ENCODE results near the gene LHFPL3.

The LHFPL3 gene

DNA sequence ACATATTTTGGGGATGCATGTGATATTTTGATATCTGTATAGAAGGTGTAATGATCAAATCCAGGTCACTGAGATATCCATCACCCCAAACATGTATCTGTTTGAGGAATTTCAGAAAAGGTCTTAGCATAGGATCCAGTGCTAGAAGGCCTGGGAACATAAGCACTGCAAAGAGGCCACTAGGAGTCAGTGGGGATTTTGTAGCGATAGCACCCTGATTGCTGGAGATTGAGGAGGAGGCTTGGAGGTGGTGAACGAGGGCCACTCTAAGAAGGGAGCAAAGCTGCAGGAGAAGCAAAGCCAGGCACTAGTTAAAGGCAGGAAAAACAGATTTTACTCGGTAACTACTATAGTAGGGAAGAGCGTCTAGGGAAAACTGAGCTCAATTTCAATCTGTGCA is 324.0 kb downstream of the LHFPL3 start:
- no peaks in the 10 kb centered on the region for H3K36me3 ChIP-seq (ENCODE audit: control insufficient read depth, insufficient read depth, low read length)
- H3K27me3 ChIP-seq (ENCODE audit: insufficient read depth, low read length, poor library complexity): no peaks in the 10 kb centered on the region
- H3K4ac ChIP-seq (ENCODE audit: low read depth, low read length): no peak overlapping the region
- H3K4me1 ChIP-seq (ENCODE audit: control insufficient read depth, low read depth, low read length): no peaks in the 10 kb centered on the region
- no peak overlapping the region for H3K18ac ChIP-seq (ENCODE audit: low read length)
- no peak overlapping the region for H2BK120ac ChIP-seq (ENCODE audit: low read depth, low read length)
- no peak overlapping the region for H3K4me2 ChIP-seq (ENCODE audit: low read length)
- H3K23ac ChIP-seq (ENCODE audit: low read length): no peak overlapping the region
- no peak overlapping the region for H3K27ac ChIP-seq (ENCODE audit: low read depth, low read length)
- DNase-seq: peak; percentile 28
- H3K56ac ChIP-seq (ENCODE audit: low read length): no peak overlapping the region
- H2BK5ac ChIP-seq (ENCODE audit: low read length): no peak overlapping the region
- no peak overlapping the region for H2BK15ac ChIP-seq (replicated peaks; ENCODE audit: low read depth)
- H3K9ac ChIP-seq (ENCODE audit: low read length): no peak overlapping the region
- no peaks in the 10 kb centered on the region for H3K79me2 ChIP-seq (ENCODE audit: control insufficient read depth, insufficient read depth, low read length)
- no peak overlapping the region for H3K4me3 ChIP-seq (ENCODE audit: low read length)
- H2AK5ac ChIP-seq (ENCODE audit: low read length): no peak overlapping the region
- no peak overlapping the region for H4K8ac ChIP-seq (ENCODE audit: low read depth, low read length)
- H3K79me1 ChIP-seq (ENCODE audit: low read length): no peaks in the 10 kb centered on the region
- no peak overlapping the region for H4K5ac ChIP-seq (ENCODE audit: low read length)
- WGBS (ENCODE audit: extremely low coverage, insufficient coverage, low lambda C conversion rate): no CpG with 5 or more reads among the region's 4 CpGs

DNA sequence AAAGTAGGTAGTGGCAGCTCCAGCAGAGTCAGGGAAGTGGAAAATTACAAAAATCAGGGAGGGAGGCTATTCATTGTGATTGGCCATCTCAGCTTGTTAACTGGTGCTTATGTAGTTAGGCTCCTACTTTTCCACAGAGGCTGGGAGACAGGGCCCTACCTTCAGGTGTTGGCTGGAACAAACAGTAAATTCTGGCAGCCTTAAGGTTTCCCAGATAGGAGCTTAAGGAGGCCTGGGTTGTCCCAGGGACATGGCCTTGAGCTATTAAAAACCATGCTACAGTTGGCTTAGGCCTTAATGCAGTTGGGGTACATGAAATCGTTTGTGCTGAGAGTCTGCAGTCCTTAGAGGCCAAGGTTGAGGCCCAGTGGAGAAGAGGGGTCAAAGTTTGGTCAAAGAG is 324.5 kb downstream of the LHFPL3 start:
- no peak overlapping the region for H3K9ac ChIP-seq (ENCODE audit: low read length)
- H2BK120ac ChIP-seq (ENCODE audit: low read depth, low read length): no peak overlapping the region
- no peak overlapping the region for H3K56ac ChIP-seq (ENCODE audit: low read length)
- H3K27ac ChIP-seq (ENCODE audit: low read depth, low read length): no peak overlapping the region
- no peak overlapping the region for H2AK5ac ChIP-seq (ENCODE audit: low read length)
- H3K23ac ChIP-seq (ENCODE audit: low read length): no peak overlapping the region
- H3K4me3 ChIP-seq (ENCODE audit: low read length): no peak overlapping the region
- no peak for DNase-seq
- H2BK5ac ChIP-seq (ENCODE audit: low read length): no peak overlapping the region
- H3K27me3 ChIP-seq (ENCODE audit: insufficient read depth, low read length, poor library complexity): no peaks in the 10 kb centered on the region
- no CpG with 5 or more reads among the region's 1 CpG for WGBS (ENCODE audit: extremely low coverage, insufficient coverage, low lambda C conversion rate)
- no peak overlapping the region for H3K4ac ChIP-seq (ENCODE audit: low read depth, low read length)
- no peaks in the 10 kb centered on the region for H3K79me2 ChIP-seq (ENCODE audit: control insufficient read depth, insufficient read depth, low read length)
- H2BK15ac ChIP-seq (replicated peaks; ENCODE audit: low read depth): no peak overlapping the region
- no peaks in the 10 kb centered on the region for H3K79me1 ChIP-seq (ENCODE audit: low read length)
- H3K36me3 ChIP-seq (ENCODE audit: control insufficient read depth, insufficient read depth, low read length): no peaks in the 10 kb centered on the region
- H3K4me2 ChIP-seq (ENCODE audit: low read length): no peak overlapping the region
- H4K5ac ChIP-seq (ENCODE audit: low read length): no peak overlapping the region
- no peaks in the 10 kb centered on the region for H3K4me1 ChIP-seq (ENCODE audit: control insufficient read depth, low read depth, low read length)
- H3K18ac ChIP-seq (ENCODE audit: low read length): no peak overlapping the region
- H4K8ac ChIP-seq (ENCODE audit: low read depth, low read length): no peak overlapping the region

DNA sequence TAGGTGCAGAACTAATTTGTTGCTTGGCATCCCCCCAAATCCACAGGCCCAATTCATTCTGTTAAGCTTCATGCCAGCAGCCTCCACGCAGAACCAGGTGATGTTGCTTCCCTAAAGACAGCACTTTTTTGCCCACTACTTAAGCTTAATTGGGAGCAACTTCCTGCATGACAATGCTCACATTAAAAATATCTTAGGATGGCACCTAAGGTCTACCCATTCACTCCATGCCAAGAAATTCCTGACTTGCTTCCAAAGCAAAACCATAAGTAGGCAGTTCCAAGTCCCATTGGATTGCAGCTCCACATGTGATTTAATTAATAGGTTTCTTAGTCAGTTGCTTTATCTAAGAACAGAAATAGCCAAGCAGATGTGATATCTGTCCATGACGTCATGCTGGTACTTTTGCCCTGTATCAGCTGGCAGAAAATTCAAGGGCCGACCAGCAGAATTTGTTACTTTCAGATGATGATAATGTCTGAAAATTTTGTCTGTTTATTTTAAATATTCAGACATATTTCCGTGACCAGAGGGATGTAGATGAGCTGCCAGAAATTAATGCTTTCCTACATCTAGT is 325.5 kb downstream of the LHFPL3 start:
- no peak overlapping the region for H4K5ac ChIP-seq (ENCODE audit: low read length)
- no peaks in the 10 kb centered on the region for H3K27me3 ChIP-seq (ENCODE audit: insufficient read depth, low read length, poor library complexity)

DNA sequence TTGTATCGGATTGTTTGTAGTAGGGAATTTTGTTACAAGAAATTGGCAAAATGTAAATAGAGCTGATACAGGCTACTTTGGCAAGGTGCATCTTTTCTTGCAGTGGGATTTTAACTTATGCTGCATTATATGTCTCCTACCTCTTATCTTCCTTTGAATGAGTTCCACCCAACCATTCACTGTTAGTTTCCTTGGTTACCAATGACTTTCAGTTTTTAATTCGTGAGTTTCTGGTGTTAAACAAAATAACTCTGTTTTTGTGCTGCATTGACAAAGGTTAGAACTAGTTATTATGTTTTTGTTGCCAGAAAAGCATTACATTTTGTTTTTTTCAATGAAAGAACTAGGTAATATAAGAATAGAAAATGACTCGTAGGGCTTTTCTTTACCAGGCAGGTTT is 327.2 kb downstream of the LHFPL3 start:
- H3K27me3 ChIP-seq (ENCODE audit: insufficient read depth, low read length, poor library complexity): no peaks in the 10 kb centered on the region
- no peak overlapping the region for H2BK5ac ChIP-seq (ENCODE audit: low read length)
- H3K4ac ChIP-seq (ENCODE audit: low read depth, low read length): no peak overlapping the region
- no peak for DNase-seq
- no peak overlapping the region for H3K27ac ChIP-seq (ENCODE audit: low read depth, low read length)
- H3K4me1 ChIP-seq (ENCODE audit: control insufficient read depth, low read depth, low read length): no peaks in the 10 kb centered on the region
- no peaks in the 10 kb centered on the region for H3K79me2 ChIP-seq (ENCODE audit: control insufficient read depth, insufficient read depth, low read length)
- H2AK5ac ChIP-seq (ENCODE audit: low read length): no peak overlapping the region
- no peaks in the 10 kb centered on the region for H3K36me3 ChIP-seq (ENCODE audit: control insufficient read depth, insufficient read depth, low read length)
- H3K18ac ChIP-seq (ENCODE audit: low read length): no peak overlapping the region
- no peak overlapping the region for H3K56ac ChIP-seq (ENCODE audit: low read length)
- no peak overlapping the region for H2BK15ac ChIP-seq (replicated peaks; ENCODE audit: low read depth)
- WGBS (ENCODE audit: extremely low coverage, insufficient coverage, low lambda C conversion rate): 100% methylated on average over 1 of the region's 3 CpGs
- H3K23ac ChIP-seq (ENCODE audit: low read length): no peak overlapping the region
- H3K79me1 ChIP-seq (ENCODE audit: low read length): no peaks in the 10 kb centered on the region
- no peak overlapping the region for H4K8ac ChIP-seq (ENCODE audit: low read depth, low read length)
- no peak overlapping the region for H3K9ac ChIP-seq (ENCODE audit: low read length)
- no peak overlapping the region for H2BK120ac ChIP-seq (ENCODE audit: low read depth, low read length)
- no peak overlapping the region for H4K5ac ChIP-seq (ENCODE audit: low read length)
- H3K4me2 ChIP-seq (ENCODE audit: low read length): no peak overlapping the region
- no peak overlapping the region for H3K4me3 ChIP-seq (ENCODE audit: low read length)

More for the DNA sequence above, 325.5 kb downstream of the LHFPL3 start:
- no peak overlapping the region for H3K27ac ChIP-seq (ENCODE audit: low read depth, low read length)
- no peak overlapping the region for H3K4ac ChIP-seq (ENCODE audit: low read depth, low read length)
- no peak overlapping the region for H2AK5ac ChIP-seq (ENCODE audit: low read length)
- no CpG with 5 or more reads among the region's 4 CpGs for WGBS (ENCODE audit: extremely low coverage, insufficient coverage, low lambda C conversion rate)
- no peak overlapping the region for H2BK120ac ChIP-seq (ENCODE audit: low read depth, low read length)
- no peak for DNase-seq
- no peaks in the 10 kb centered on the region for H3K4me1 ChIP-seq (ENCODE audit: control insufficient read depth, low read depth, low read length)
- H3K36me3 ChIP-seq (ENCODE audit: control insufficient read depth, insufficient read depth, low read length): no peaks in the 10 kb centered on the region
- H3K56ac ChIP-seq (ENCODE audit: low read length): no peak overlapping the region
- H2BK5ac ChIP-seq (ENCODE audit: low read length): no peak overlapping the region
- H3K79me2 ChIP-seq (ENCODE audit: control insufficient read depth, insufficient read depth, low read length): no peaks in the 10 kb centered on the region
- no peak overlapping the region for H3K9ac ChIP-seq (ENCODE audit: low read length)
- no peak overlapping the region for H3K18ac ChIP-seq (ENCODE audit: low read length)
- no peak overlapping the region for H3K4me3 ChIP-seq (ENCODE audit: low read length)
- no peak overlapping the region for H2BK15ac ChIP-seq (replicated peaks; ENCODE audit: low read depth)
- no peak overlapping the region for H4K8ac ChIP-seq (ENCODE audit: low read depth, low read length)
- no peaks in the 10 kb centered on the region for H3K79me1 ChIP-seq (ENCODE audit: low read length)
- H3K23ac ChIP-seq (ENCODE audit: low read length): no peak overlapping the region
- no peak overlapping the region for H3K4me2 ChIP-seq (ENCODE audit: low read length)

DNA sequence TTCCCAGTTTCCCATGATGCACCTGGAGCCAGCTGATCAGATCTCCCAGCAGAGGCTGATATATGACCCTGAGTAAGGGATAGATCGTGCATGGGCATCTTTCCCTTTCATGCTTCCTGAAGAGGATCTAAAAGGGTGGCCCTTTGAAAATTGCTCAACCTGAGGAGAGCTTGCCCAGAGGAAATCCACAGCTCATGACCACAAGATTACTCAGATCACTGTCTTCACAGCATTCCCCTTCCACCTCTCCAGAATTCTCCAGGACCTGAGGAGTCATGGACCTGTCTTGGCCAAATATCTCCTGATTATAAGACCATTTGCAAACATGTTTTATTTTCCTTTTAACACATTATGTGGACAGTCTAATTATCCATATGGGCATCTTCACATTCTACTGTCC is 328.1 kb downstream of the LHFPL3 start:
- H3K4me2 ChIP-seq (ENCODE audit: low read length): no peak overlapping the region
- no peak overlapping the region for H4K5ac ChIP-seq (ENCODE audit: low read length)
- H4K8ac ChIP-seq (ENCODE audit: low read depth, low read length): no peak overlapping the region
- no peaks in the 10 kb centered on the region for H3K4me1 ChIP-seq (ENCODE audit: control insufficient read depth, low read depth, low read length)
- no peak overlapping the region for H3K18ac ChIP-seq (ENCODE audit: low read length)
- no peaks in the 10 kb centered on the region for H3K79me1 ChIP-seq (ENCODE audit: low read length)
- no CpG with 5 or more reads among the region's 1 CpG for WGBS (ENCODE audit: extremely low coverage, insufficient coverage, low lambda C conversion rate)
- no peaks in the 10 kb centered on the region for H3K27me3 ChIP-seq (ENCODE audit: insufficient read depth, low read length, poor library complexity)
- no peak overlapping the region for H2AK5ac ChIP-seq (ENCODE audit: low read length)
- H2BK5ac ChIP-seq (ENCODE audit: low read length): no peak overlapping the region
- no peaks in the 10 kb centered on the region for H3K36me3 ChIP-seq (ENCODE audit: control insufficient read depth, insufficient read depth, low read length)
- H2BK120ac ChIP-seq (ENCODE audit: low read depth, low read length): no peak overlapping the region
- DNase-seq: peak; percentile 2
- H3K4ac ChIP-seq (ENCODE audit: low read depth, low read length): no peak overlapping the region
- no peaks in the 10 kb centered on the region for H3K79me2 ChIP-seq (ENCODE audit: control insufficient read depth, insufficient read depth, low read length)
- H3K9ac ChIP-seq (ENCODE audit: low read length): no peak overlapping the region
- no peak overlapping the region for H3K27ac ChIP-seq (ENCODE audit: low read depth, low read length)
- H3K4me3 ChIP-seq (ENCODE audit: low read length): no peak overlapping the region
- no peak overlapping the region for H2BK15ac ChIP-seq (replicated peaks; ENCODE audit: low read depth)
- no peak overlapping the region for H3K56ac ChIP-seq (ENCODE audit: low read length)
- no peak overlapping the region for H3K23ac ChIP-seq (ENCODE audit: low read length)

DNA sequence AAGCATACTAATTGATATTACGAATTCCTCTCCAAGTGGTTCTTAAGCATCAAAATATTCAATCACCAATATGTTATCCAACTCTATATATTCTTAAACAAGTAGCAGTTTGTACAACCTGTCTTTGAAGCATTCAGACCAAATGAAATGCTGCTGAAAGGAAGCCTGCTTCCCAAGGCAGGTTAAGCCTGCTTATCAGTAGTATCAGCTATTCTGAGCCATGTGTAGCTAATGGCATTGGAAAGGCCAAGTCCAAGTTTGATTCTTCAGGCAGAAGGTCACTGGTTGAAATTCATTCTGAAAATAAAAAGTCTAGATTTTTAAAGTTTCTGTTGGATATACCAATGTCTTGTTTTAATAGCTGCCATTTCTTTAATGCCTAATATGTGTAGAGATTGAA is 328.7 kb downstream of the LHFPL3 start:
- Histone ChIP-seq H3K79me1 (ENCODE audit: low read length) (no peaks in the 10 kb centered on the region), H3K27me3 (ENCODE audit: insufficient read depth, low read length, poor library complexity) (no peaks in the 10 kb centered on the region), H3K23ac (ENCODE audit: low read length) (no peak overlapping the region), H2AK5ac (ENCODE audit: low read length) (no peak overlapping the region), H3K4me1 (ENCODE audit: control insufficient read depth, low read depth, low read length) (no peaks in the 10 kb centered on the region), H3K4me2 (ENCODE audit: low read length) (no peak overlapping the region), H3K4ac (ENCODE audit: low read depth, low read length) (no peak overlapping the region), H3K9ac (ENCODE audit: low read length) (no peak overlapping the region), H3K79me2 (ENCODE audit: control insufficient read depth, insufficient read depth, low read length) (no peaks in the 10 kb centered on the region), H4K8ac (ENCODE audit: low read depth, low read length) (no peak overlapping the region), H2BK5ac (ENCODE audit: low read length) (no peak overlapping the region), H2BK15ac (replicated peaks; ENCODE audit: low read depth) (no peak overlapping the region), H3K36me3 (ENCODE audit: control insufficient read depth, insufficient read depth, low read length) (no peaks in the 10 kb centered on the region), H3K4me3 (ENCODE audit: low read length) (no peak overlapping the region), H3K56ac (ENCODE audit: low read length) (no peak overlapping the region), H4K5ac (ENCODE audit: low read length) (no peak overlapping the region), H2BK120ac (ENCODE audit: low read depth, low read length) (no peak overlapping the region), H3K27ac (ENCODE audit: low read depth, low read length) (no peak overlapping the region), H3K18ac (ENCODE audit: low read length) (no peak overlapping the region)
- 100% methylated on average over 1 of the region's 1 CpG for WGBS (ENCODE audit: extremely low coverage, insufficient coverage, low lambda C conversion rate)
- DNase-seq: no peak
